ENCODE measurements around the gene VEGFB.

The VEGFB gene

GRCh38 chr11:64233913-64234586 lies at the start of gene VEGFB:
Gene VEGFB (plus strand): TSS chr11:64234584. CDS start chr11:64234834, 250 bp downstream.
- DNase-seq (ENCODE audit: low read depth in 2 of 2), result peak in 1 of 2 donors; percentile 64

GRCh38 chr11:64185175-64185692 lies 49.1 kb upstream of the VEGFB start:
- DNase-seq (ENCODE audit: low read depth in 2 of 2), result peak in 1 of 2 donors; percentile 14

GRCh38 chr11:64185693-64186491 lies 48.5 kb upstream of the VEGFB start, which contains the start of gene STIP1:
Gene STIP1 (plus strand): TSS chr11:64186171. CDS start chr11:64186262, 91 bp downstream.
- DNase-seq (ENCODE audit: low read depth in 2 of 2), result peak; percentile 97 to 98

- DNase-seq (ENCODE audit: low read depth in 2 of 2), result no peak
Measured at GRCh38 chr11:64186492-64187165, 47.8 kb upstream of the VEGFB start.

- DNase-seq (ENCODE audit: low read depth in 2 of 2), result no peak
Measured at GRCh38 chr11:64192434-64192833, 42.0 kb upstream of the VEGFB start.

GRCh38 chr11:64196626-64197025 lies 37.8 kb upstream of the VEGFB start:
- no peak for DNase-seq (ENCODE audit: low read depth in 2 of 2)

- no peak for DNase-seq (ENCODE audit: low read depth in 2 of 2)
Measured at GRCh38 chr11:64198511-64198910, 35.9 kb upstream of the VEGFB start.

GRCh38 chr11:64201543-64201942 lies 32.8 kb upstream of the VEGFB start:
- DNase-seq (ENCODE audit: low read depth in 2 of 2), result no peak

- DNase-seq (ENCODE audit: low read depth in 2 of 2), result no peak
Measured at GRCh38 chr11:64202992-64203391, 31.4 kb upstream of the VEGFB start.

- no peak for DNase-seq (ENCODE audit: low read depth in 2 of 2)
Measured at GRCh38 chr11:64203421-64204079, 30.8 kb upstream of the VEGFB start.

GRCh38 chr11:64204080-64204440 lies 30.3 kb upstream of the VEGFB start:
- DNase-seq (ENCODE audit: low read depth in 2 of 2), result no peak

GRCh38 chr11:64204464-64204989 lies 29.9 kb upstream of the VEGFB start:
- DNase-seq (ENCODE audit: low read depth in 2 of 2), result peak; percentile 58 to 71

GRCh38 chr11:64206457-64207255 lies 27.7 kb upstream of the VEGFB start, which contains the start of gene FERMT3:
Gene FERMT3 (plus strand): TSS chr11:64206721. CDS start chr11:64207365, 644 bp downstream.
- DNase-seq (ENCODE audit: low read depth in 2 of 2), result peak in 1 of 2 donors; percentile 43

GRCh38 chr11:64207256-64208085 lies 26.9 kb upstream of the VEGFB start:
- DNase-seq (ENCODE audit: low read depth in 2 of 2), result peak in 1 of 2 donors; percentile 58

GRCh38 chr11:64208086-64208795 lies 26.1 kb upstream of the VEGFB start:
- DNase-seq (ENCODE audit: low read depth in 2 of 2), result no peak

- DNase-seq (ENCODE audit: low read depth in 2 of 2), result no peak
Measured at GRCh38 chr11:64208796-64209562, 25.4 kb upstream of the VEGFB start.

GRCh38 chr11:64209563-64209843 lies 24.9 kb upstream of the VEGFB start:
- no peak for DNase-seq (ENCODE audit: low read depth in 2 of 2)

GRCh38 chr11:64210301-64211020 lies 23.9 kb upstream of the VEGFB start:
- DNase-seq (ENCODE audit: low read depth in 2 of 2), result no peak

All from stimulated activated CD8-positive, alpha-beta memory T cell treated with anti-CD3 and anti-CD28 coated beads, Interleukin-2, amount 100 ng/mL, for 1 hour (primary cell).